HepG2 (cell line): Measurements from ENCODE around the gene BRIP1. TPM values are rescaled to one million over a fixed set of nuclear protein-coding genes. Genes with fewer than 3 reads are reported as not detected.

ENCODE experiments used
- ATAC-seq: fragments of 200-7000 bp; cut with Tn5 transposase; 3 replicates; pipeline ENCODE4 v1.9.1; 2020; ENCODE audit warnings: mild to moderate bottlenecking, moderate library complexity
- BruUV-seq: library from RNA; stranded (reverse); fragments of 400-500 nt; replicated peaks from 2 replicates; lab custom pipeline; 2021; lab: Mats Ljungman, UMichigan
- CTCF ChIA-PET: fragments of 300-600 bp; formaldehyde crosslinking; extraction: SDS; loops from one replicate; lab custom pipeline; 2021; ENCODE audit warnings: low total read pairs, inconsistent platforms, low intra/inter-chr PET ratio; lab: Yijun Ruan, JAX
- POLR2A ChIA-PET: fragments of 350-600 bp; sonication (Branson Sonifier 250); formaldehyde crosslinking; loops from one replicate; lab custom pipeline; 2020; ENCODE audit warnings: antibody characterized with exemption, inconsistent platforms; lab: Yijun Ruan, JAX
- DNase-seq: peaks from one replicate; pipeline ENCODE4 v3.0.0-alpha.2; 2015; ENCODE audit warnings: low spot score
- FAIRE-seq: peaks from 3 replicates; lab custom pipeline; 2011; peaks lifted over from hg19 to GRCh38; lab: Jason Lieb, UNC
- H2AFZ ChIP-seq: one replicate; pipeline ENCODE4 v1.6.1; 2011; ENCODE audit warnings: low read length, inconsistent platforms
- H3K27ac ChIP-seq: fragments of 300-600 bp; 3 replicates; pipeline ENCODE4 v1.8.0; 2011; ENCODE audit warnings: mixed run types, mild to moderate bottlenecking, mixed read lengths, low read length, inconsistent platforms; ENCODE audit not compliant: insufficient read depth; ENCODE audit errors: extremely low read length
- H3K27me3 ChIP-seq, 2 experiments: fragments of 200-600 bp in 1 of 2; 2 replicates in 1 of 2; 3 replicates in 1 of 2; pipeline versions ENCODE4 v1.6.0 to v1.8.0; 2011; ENCODE audit warnings: low read length in 2 of 2, mild to moderate bottlenecking in 2 of 2, moderate library complexity in 2 of 2, inconsistent platforms in 1 of 2; ENCODE audit not compliant: insufficient read depth in 2 of 2, control insufficient read depth in 1 of 2
- H3K36me3 ChIP-seq, 2 experiments: fragments of 200-600 bp in 1 of 2; replicated peaks in 1 of 2; 2 replicates in 1 of 2; 3 replicates in 1 of 2; pipeline versions ENCODE4 v1.5.1 to v1.8.0; 2011; ENCODE audit warnings: low read length in 2 of 2, inconsistent platforms in 1 of 2; ENCODE audit not compliant: insufficient read depth in 2 of 2, control insufficient read depth in 1 of 2
- H3K4me1 ChIP-seq: 2 replicates; pipeline ENCODE4 v1.5.1; 2012; ENCODE audit warnings: low read length, inconsistent platforms; ENCODE audit not compliant: insufficient read depth
- H3K4me2 ChIP-seq: 2 replicates; pipeline ENCODE4 v1.6.0; 2011; ENCODE audit warnings: low read depth, low read length, inconsistent platforms
- H3K4me3 ChIP-seq, 3 experiments: fragments of 200-600 bp in 1 of 3; sonication (generic), shearing (Covaris generic) in 1 of 3; replicated peaks in 1 of 3; 2 replicates each; pipeline ENCODE4 v1.5.1; 2011 to 2016; ENCODE audit warnings: low read length in 3 of 3, inconsistent platforms in 2 of 3, low read depth in 2 of 3, mild to moderate bottlenecking in 2 of 3, control low read depth in 1 of 3, mixed read lengths in 1 of 3; ENCODE audit not compliant: insufficient read depth in 1 of 3
- H3K79me2 ChIP-seq: one replicate; pipeline ENCODE4 v1.6.1; 2011; ENCODE audit warnings: low read length, inconsistent platforms; ENCODE audit not compliant: insufficient read depth
- H3K9ac ChIP-seq: 2 replicates; pipeline ENCODE4 v1.6.0; 2011; ENCODE audit warnings: mild to moderate bottlenecking, low read depth, low read length, inconsistent platforms; ENCODE audit not compliant: insufficient read depth
- H3K9me3 ChIP-seq: 2 replicates; pipeline ENCODE4 v1.5.1; 2012; ENCODE audit warnings: mild to moderate bottlenecking, low read length
- H4K20me1 ChIP-seq: 2 replicates; pipeline ENCODE4 v1.6.0; 2011; ENCODE audit warnings: inconsistent platforms, mild to moderate bottlenecking, low read length, moderate library complexity; ENCODE audit not compliant: insufficient read depth
- KMT2B ChIP-seq: IDR thresholded peaks from 2 replicates; pipeline ENCODE4 v1.6.1; 2016; ENCODE audit warnings: missing genetic modification reagents, missing compliant biosample characterization
- MED1 ChIP-seq: sonication (generic); formaldehyde crosslinking; IDR thresholded peaks from 2 replicates; pipeline ENCODE4 v1.4.0; 2020; ENCODE audit warnings: missing genetic modification reagents
- NCOA2 ChIP-seq: sonication (generic); formaldehyde crosslinking; IDR thresholded peaks from 2 replicates; pipeline ENCODE4 v1.8.0; 2022; ENCODE audit warnings: inconsistent platforms
- SKIL ChIP-seq: sonication (generic); formaldehyde crosslinking; IDR thresholded peaks from 2 replicates; pipeline ENCODE4 v1.8.0; 2022; ENCODE audit warnings: missing genetic modification reagents, mild to moderate bottlenecking, moderate library complexity, borderline replicate concordance
- ZBTB37 ChIP-seq: sonication (generic); formaldehyde crosslinking; IDR thresholded peaks from 2 replicates; pipeline ENCODE4 v1.4.0; 2020; ENCODE audit warnings: mild to moderate bottlenecking, missing genetic modification reagents
- ZNF567 ChIP-seq: sonication (generic); formaldehyde crosslinking; IDR thresholded peaks from 2 replicates; pipeline ENCODE4 v1.8.1; 2023; ENCODE audit warnings: mild to moderate bottlenecking, missing genetic modification reagents, borderline replicate concordance
- ZNF670 ChIP-seq: sonication (generic); formaldehyde crosslinking; IDR thresholded peaks from 2 replicates; pipeline ENCODE4 v1.8.0; 2022; ENCODE audit warnings: mild to moderate bottlenecking, missing genetic modification reagents, borderline replicate concordance
- WGBS: methylation state at CpG from one replicate; pipeline ENCODE4 v1.1.6; 2017; ENCODE audit warnings: low lambda C conversion rate; 5-methylcytosine and 5-hydroxymethylcytosine counted together
- in situ Hi-C: cut with HindIII; loops from 2 replicates; pipeline ENCODE4 v1.10.0; 2017; ENCODE audit warnings: low pct_unique_long_range_greater_than_20kb; ENCODE audit not compliant: extremely low pct_ligation_motif_present
- intact Hi-C: fragments of 100-400 bp; cut with micrococcal nuclease; formaldehyde crosslinking; loops from one replicate; pipeline ENCODE4 v1.10.0; 2022; ENCODE audit not compliant: unreplicated experiment
- polyA plus RNA-seq, 8 experiments: library from polyadenylated mRNA; depleted of rRNA in 3 of 8; stranded (reverse) in 7 of 8; unstranded in 1 of 8; fragments of >200 nt; fragmentation: Illumina TruSeq in 4 of 8; extraction: Trizol in 4 of 8; gene quantifications; 2 replicates each; pipeline versions ENCODE4 v1.2.1 to v1.2.3, GENCODE V29; 2011 to 2016; ENCODE audit warnings: low read depth in 4 of 8, missing spikeins in 1 of 8, mixed read lengths in 1 of 8; ENCODE audit not compliant: insufficient read depth in 1 of 8
- total RNA-seq, 5 experiments: library from RNA; depleted of rRNA; stranded (reverse); fragments of >200 nt; fragmentation: Illumina TruSeq; extraction: Trizol; gene quantifications; 2 replicates each; pipeline ENCODE4 v1.2.3, GENCODE V29; 2016; ENCODE audit warnings: low read depth in 1 of 5
- TF ChIP-seq, protein P1 (sequence below): sonication (generic); formaldehyde crosslinking; conservative IDR thresholded peaks from 2 replicates; pipeline ENCODE4 v1.8.0; 2022; ENCODE audit warnings: low read depth, missing genetic modification reagents
- TF ChIP-seq, protein P2 (sequence below): sonication (generic); formaldehyde crosslinking; IDR thresholded peaks from 2 replicates; pipeline ENCODE4 v1.8.1; 2023; ENCODE audit warnings: mild to moderate bottlenecking, missing genetic modification reagents, borderline replicate concordance
- TF ChIP-seq, protein P3 (sequence below): sonication (generic); formaldehyde crosslinking; IDR thresholded peaks from 2 replicates; pipeline ENCODE4 v1.4.0; 2020; ENCODE audit warnings: missing genetic modification reagents
- TF ChIP-seq, protein P4 (sequence below): sonication (generic); formaldehyde crosslinking; IDR thresholded peaks from 2 replicates; pipeline ENCODE4 v1.4.0; 2020; ENCODE audit warnings: missing genetic modification reagents
- TF ChIP-seq, protein P5 (sequence below): sonication (generic); formaldehyde crosslinking; IDR thresholded peaks from 2 replicates; pipeline ENCODE4; 2020; ENCODE audit warnings: missing genetic modification reagents, mild to moderate bottlenecking, borderline replicate concordance

Gene BRIP1
- total and polyA plus RNA-seq, 2 of the 13 experiments (the other 11 are each of a cell fraction or from before 2014, with no cell fraction given) = 3.8 to 27.7 TPM

DNA sequence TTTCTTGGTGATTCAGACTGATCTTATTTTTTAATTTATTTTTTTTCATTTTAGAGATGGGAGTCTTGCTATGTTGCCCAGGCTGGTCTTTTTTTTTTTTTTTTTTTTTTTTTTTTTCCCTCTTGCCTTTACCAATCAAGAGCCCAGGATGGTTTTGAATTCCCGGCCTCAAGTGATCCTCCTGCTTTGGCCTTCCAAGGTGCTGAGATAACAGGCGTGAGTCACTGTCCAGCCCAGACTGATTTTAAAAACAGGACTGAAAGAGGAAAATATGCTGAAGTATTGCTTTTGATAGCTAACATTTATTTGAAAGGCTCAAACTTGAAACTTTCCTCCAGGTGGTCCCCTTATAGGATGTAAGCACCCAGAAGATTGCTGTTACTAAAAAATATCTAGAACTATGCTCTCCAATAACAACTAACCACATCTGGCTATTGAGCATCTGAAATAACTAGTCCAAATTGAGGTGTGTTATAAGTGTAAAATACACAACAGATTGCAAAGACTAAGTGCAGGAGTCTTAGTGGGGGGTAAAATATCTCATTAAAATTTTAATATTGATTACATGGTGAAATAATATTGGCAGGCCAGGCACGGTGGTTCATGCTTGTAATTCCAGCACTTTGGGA lies 15.8 kb upstream of the BRIP1 start:
- 95% methylated on average over 3 of the region's 3 CpGs for WGBS
- TF ChIP-seq, protein P1, sequence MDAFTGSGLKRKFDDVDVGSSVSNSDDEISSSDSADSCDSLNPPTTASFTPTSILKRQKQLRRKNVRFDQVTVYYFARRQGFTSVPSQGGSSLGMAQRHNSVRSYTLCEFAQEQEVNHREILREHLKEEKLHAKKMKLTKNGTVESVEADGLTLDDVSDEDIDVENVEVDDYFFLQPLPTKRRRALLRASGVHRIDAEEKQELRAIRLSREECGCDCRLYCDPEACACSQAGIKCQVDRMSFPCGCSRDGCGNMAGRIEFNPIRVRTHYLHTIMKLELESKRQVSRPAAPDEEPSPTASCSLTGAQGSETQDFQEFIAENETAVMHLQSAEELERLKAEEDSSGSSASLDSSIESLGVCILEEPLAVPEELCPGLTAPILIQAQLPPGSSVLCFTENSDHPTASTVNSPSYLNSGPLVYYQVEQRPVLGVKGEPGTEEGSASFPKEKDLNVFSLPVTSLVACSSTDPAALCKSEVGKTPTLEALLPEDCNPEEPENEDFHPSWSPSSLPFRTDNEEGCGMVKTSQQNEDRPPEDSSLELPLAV (CRISPR knock-in tag) = no peak
- TF ChIP-seq SKIL (CRISPR knock-in tag) (no peak), KMT2B (CRISPR knock-in tag) (no peak), ZNF670 (CRISPR knock-in tag) (no peak), ZNF567 (CRISPR knock-in tag) (no peak), ZBTB37 (CRISPR knock-in tag) (no peak), NCOA2 (CRISPR knock-in tag) (no peak), MED1 (CRISPR knock-in tag) (no peak)
- TF ChIP-seq, protein P2, sequence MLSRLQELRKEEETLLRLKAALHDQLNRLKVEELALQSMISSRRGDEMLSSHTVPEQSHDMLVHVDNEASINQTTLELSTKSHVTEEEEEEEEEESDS (CRISPR knock-in tag) = no peak
- TF ChIP-seq, protein P3, sequence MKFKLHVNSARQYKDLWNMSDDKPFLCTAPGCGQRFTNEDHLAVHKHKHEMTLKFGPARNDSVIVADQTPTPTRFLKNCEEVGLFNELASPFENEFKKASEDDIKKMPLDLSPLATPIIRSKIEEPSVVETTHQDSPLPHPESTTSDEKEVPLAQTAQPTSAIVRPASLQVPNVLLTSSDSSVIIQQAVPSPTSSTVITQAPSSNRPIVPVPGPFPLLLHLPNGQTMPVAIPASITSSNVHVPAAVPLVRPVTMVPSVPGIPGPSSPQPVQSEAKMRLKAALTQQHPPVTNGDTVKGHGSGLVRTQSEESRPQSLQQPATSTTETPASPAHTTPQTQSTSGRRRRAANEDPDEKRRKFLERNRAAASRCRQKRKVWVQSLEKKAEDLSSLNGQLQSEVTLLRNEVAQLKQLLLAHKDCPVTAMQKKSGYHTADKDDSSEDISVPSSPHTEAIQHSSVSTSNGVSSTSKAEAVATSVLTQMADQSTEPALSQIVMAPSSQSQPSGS (CRISPR knock-in tag) = no peak
- TF ChIP-seq, protein P4, sequence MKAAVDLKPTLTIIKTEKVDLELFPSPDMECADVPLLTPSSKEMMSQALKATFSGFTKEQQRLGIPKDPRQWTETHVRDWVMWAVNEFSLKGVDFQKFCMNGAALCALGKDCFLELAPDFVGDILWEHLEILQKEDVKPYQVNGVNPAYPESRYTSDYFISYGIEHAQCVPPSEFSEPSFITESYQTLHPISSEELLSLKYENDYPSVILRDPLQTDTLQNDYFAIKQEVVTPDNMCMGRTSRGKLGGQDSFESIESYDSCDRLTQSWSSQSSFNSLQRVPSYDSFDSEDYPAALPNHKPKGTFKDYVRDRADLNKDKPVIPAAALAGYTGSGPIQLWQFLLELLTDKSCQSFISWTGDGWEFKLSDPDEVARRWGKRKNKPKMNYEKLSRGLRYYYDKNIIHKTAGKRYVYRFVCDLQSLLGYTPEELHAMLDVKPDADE = no peak
- TF ChIP-seq, protein P5, sequence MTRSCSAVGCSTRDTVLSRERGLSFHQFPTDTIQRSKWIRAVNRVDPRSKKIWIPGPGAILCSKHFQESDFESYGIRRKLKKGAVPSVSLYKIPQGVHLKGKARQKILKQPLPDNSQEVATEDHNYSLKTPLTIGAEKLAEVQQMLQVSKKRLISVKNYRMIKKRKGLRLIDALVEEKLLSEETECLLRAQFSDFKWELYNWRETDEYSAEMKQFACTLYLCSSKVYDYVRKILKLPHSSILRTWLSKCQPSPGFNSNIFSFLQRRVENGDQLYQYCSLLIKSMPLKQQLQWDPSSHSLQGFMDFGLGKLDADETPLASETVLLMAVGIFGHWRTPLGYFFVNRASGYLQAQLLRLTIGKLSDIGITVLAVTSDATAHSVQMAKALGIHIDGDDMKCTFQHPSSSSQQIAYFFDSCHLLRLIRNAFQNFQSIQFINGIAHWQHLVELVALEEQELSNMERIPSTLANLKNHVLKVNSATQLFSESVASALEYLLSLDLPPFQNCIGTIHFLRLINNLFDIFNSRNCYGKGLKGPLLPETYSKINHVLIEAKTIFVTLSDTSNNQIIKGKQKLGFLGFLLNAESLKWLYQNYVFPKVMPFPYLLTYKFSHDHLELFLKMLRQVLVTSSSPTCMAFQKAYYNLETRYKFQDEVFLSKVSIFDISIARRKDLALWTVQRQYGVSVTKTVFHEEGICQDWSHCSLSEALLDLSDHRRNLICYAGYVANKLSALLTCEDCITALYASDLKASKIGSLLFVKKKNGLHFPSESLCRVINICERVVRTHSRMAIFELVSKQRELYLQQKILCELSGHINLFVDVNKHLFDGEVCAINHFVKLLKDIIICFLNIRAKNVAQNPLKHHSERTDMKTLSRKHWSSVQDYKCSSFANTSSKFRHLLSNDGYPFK (CRISPR knock-in tag) = no peak
- ChIA-PET POLR2A (interaction anchor here (0.6 kb wide), 1 partner anchor 161 kb away, joined by 3 read pairs; no protein-coding TSS in a partner anchor), CTCF (no interaction called here)
- Histone ChIP-seq H3K27me3 (no peaks in the 10 kb centered on the region), H3K4me3 (no peak overlapping the region), H3K9ac (no peak overlapping the region), H3K4me2 (no peak overlapping the region), H3K79me2 (no peaks in the 10 kb centered on the region), H3K36me3 (peaks cover 18 to 78% of the 10 kb centered on the region in 2 experiments), H3K27ac (no peak overlapping the region), H3K9me3 (no peaks in the 10 kb centered on the region), H2AFZ (no peak overlapping the region), H3K4me1 (no peaks in the 10 kb centered on the region), H4K20me1 (no peaks in the 10 kb centered on the region)
- ATAC-seq (no peak), FAIRE-seq (no peak), DNase-seq (no peak)
- in situ Hi-C loops = no loop called here
- no TSS peak for BruUV-seq
- intact Hi-C loops = no loop called here
